ENCODE results near the gene FHOD3.

- TF ChIP-seq POLR2A (IDR thresholded peaks at IDR 0.05; ENCODE audit: low read depth, low read length): no peak
- TF ChIP-seq TAF1 (IDR thresholded peaks at IDR 0.05; ENCODE audit: low read depth, low read length): no peak
- TF ChIP-seq POLR2AphosphoS5 (IDR thresholded peaks at IDR 0.05; ENCODE audit: low read depth, low read length): no peak
- TF ChIP-seq SPI1 (IDR thresholded peaks at IDR 0.05; ENCODE audit: low read depth, low read length): no peak
Measured at GRCh38 chr18:36559149-36559857, 261.8 kb downstream of the FHOD3 start.

Measured in GM12891 (cell line).